DOHH2 (cell line): ENCODE results near the gene STMND1.

ENCODE experiments used
- H3F3A ChIP-seq: fragments of 200-600 bp; sonication (generic), shearing (Covaris generic); 2 replicates; pipeline ENCODE4 v1.6.0; 2016; ENCODE audit warnings: antibody characterized with exemption, mild to moderate bottlenecking; ENCODE audit not compliant: control insufficient read depth, insufficient read depth
- H3K27ac ChIP-seq: fragments of 200-600 bp; sonication (generic); 2 replicates; pipeline ENCODE4 v1.5.1; 2014; ENCODE audit warnings: low read depth, mild to moderate bottlenecking, low read length, moderate library complexity
- H3K27me3 ChIP-seq: fragments of 200-600 bp; sonication (generic); 2 replicates; pipeline ENCODE4 v1.6.1; 2014; ENCODE audit warnings: mild to moderate bottlenecking, low read length, mixed read lengths; ENCODE audit not compliant: control insufficient read depth
- H3K36me3 ChIP-seq: fragments of 200-600 bp; sonication (generic); 2 replicates; pipeline ENCODE4 v1.6.1; 2014; ENCODE audit warnings: mild to moderate bottlenecking, low read length, moderate library complexity, mixed read lengths; ENCODE audit not compliant: control insufficient read depth
- H3K4me1 ChIP-seq: fragments of 200-600 bp; sonication (generic); 2 replicates; pipeline ENCODE4 v1.6.1; 2014; ENCODE audit warnings: mild to moderate bottlenecking, low read length, mixed read lengths; ENCODE audit not compliant: control insufficient read depth
- H3K4me2 ChIP-seq: fragments of 200-600 bp; sonication (generic); 2 replicates; pipeline ENCODE4 v1.6.0; 2014; ENCODE audit warnings: mild to moderate bottlenecking, low read length, moderate library complexity
- H3K4me3 ChIP-seq: fragments of 200-600 bp; sonication (generic); 2 replicates; pipeline ENCODE4 v1.5.1; 2014; ENCODE audit warnings: mild to moderate bottlenecking, low read length, mixed read lengths
- H3K79me2 ChIP-seq: fragments of 200-600 bp; sonication (generic); 2 replicates; pipeline ENCODE4 v1.6.1; 2014; ENCODE audit warnings: mild to moderate bottlenecking, low read length, mixed read lengths; ENCODE audit not compliant: control insufficient read depth
- H3K9me2 ChIP-seq: fragments of 200-600 bp; sonication (generic); replicated peaks from 2 replicates; pipeline ENCODE4 v1.6.1; 2014; ENCODE audit warnings: mild to moderate bottlenecking, low read length, mixed read lengths; ENCODE audit not compliant: control insufficient read depth
- H3K9me3 ChIP-seq: fragments of 200-600 bp; sonication (generic); 2 replicates; pipeline ENCODE4 v1.6.1; 2014; ENCODE audit warnings: antibody characterized with exemption, low read length, mixed read lengths; ENCODE audit not compliant: control insufficient read depth, insufficient read depth
- H4K20me1 ChIP-seq: fragments of 200-600 bp; sonication (generic); 2 replicates; pipeline ENCODE4 v1.6.0; 2014; ENCODE audit warnings: low read depth, mild to moderate bottlenecking, antibody characterized with exemption, low read length, moderate library complexity; ENCODE audit not compliant: control insufficient read depth, insufficient read depth
- EZH2phosphoT487 ChIP-seq: fragments of 200-600 bp; sonication (generic); IDR thresholded peaks from 2 replicates; pipeline ENCODE4 v1.6.1; 2017; ENCODE audit warnings: borderline replicate concordance, mild to moderate bottlenecking, antibody characterized with exemption, low read length, moderate library complexity, mixed read lengths
- TF ChIP-seq, protein P1 (sequence below): fragments of 200-600 bp; sonication (generic); IDR thresholded peaks from one replicate; pipeline ENCODE4 v1.5.1; 2014; ENCODE audit warnings: antibody characterized with exemption, mild to moderate bottlenecking, low read depth, low read length; ENCODE audit not compliant: poor library complexity, severe bottlenecking

Gene STMND1

DNA sequence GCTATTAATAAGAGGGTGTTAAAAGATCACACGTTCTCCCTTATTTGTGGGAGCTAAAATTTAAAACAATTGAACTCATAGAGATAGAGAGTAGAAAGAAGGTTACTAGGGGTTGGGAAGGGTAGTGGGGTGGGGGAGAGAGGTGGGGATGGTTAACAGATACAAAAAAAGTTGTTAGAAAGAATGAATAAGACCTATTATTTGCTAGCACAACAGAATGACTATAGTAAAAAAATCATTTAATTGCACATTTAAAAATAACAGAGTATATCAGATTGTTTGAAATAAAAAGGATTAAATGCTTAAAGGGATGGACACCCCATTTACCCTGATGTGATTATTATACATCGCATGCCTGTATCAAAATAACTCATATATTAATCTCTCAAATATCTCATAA lies 43.3 kb upstream of the STMND1 start:
- TF ChIP-seq EZH2phosphoT487 = no peak
- Histone ChIP-seq H3K4me3 (no peak overlapping the region), H4K20me1 (no peaks in the 10 kb centered on the region)

DNA sequence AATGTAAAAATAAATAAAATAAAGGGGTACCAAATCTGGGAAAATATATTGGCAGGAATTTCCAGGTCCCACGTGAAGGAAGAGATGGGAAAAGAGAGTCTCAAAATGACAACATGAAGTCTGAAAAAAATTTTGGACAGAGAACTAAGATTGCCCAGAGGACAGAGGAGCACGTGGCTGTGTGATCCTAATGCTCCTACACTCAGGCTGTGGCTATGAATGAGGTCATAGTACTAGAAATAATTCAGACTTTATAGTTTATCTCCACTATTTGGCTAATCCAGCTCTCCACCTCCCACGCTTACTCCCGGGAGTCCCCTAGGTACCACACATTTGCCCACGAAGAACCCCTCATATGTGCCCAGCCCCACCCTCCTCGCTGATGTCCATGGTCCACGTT lies 42.8 kb upstream of the STMND1 start:
- Histone ChIP-seq H3K4me3 (no peak overlapping the region), H4K20me1 (no peaks in the 10 kb centered on the region), H3K79me2 (no peaks in the 10 kb centered on the region), H3F3A (no peaks in the 10 kb centered on the region), H3K9me3 (no peaks in the 10 kb centered on the region), H3K9me2 (no peaks in the 10 kb centered on the region), H3K4me1 (no peaks in the 10 kb centered on the region), H3K27ac (no peak overlapping the region), H3K4me2 (no peak overlapping the region), H3K27me3 (no peaks in the 10 kb centered on the region), H3K36me3 (no peaks in the 10 kb centered on the region)
- TF ChIP-seq EZH2phosphoT487 = no peak
- TF ChIP-seq, protein P1, sequence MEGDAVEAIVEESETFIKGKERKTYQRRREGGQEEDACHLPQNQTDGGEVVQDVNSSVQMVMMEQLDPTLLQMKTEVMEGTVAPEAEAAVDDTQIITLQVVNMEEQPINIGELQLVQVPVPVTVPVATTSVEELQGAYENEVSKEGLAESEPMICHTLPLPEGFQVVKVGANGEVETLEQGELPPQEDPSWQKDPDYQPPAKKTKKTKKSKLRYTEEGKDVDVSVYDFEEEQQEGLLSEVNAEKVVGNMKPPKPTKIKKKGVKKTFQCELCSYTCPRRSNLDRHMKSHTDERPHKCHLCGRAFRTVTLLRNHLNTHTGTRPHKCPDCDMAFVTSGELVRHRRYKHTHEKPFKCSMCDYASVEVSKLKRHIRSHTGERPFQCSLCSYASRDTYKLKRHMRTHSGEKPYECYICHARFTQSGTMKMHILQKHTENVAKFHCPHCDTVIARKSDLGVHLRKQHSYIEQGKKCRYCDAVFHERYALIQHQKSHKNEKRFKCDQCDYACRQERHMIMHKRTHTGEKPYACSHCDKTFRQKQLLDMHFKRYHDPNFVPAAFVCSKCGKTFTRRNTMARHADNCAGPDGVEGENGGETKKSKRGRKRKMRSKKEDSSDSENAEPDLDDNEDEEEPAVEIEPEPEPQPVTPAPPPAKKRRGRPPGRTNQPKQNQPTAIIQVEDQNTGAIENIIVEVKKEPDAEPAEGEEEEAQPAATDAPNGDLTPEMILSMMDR = no peak

More for the DNA sequence above, 43.3 kb upstream of the STMND1 start:
- Histone ChIP-seq H3K9me3 (no peaks in the 10 kb centered on the region), H3K27me3 (no peaks in the 10 kb centered on the region), H3K4me1 (no peaks in the 10 kb centered on the region), H3K36me3 (no peaks in the 10 kb centered on the region), H3F3A (no peaks in the 10 kb centered on the region), H3K79me2 (no peaks in the 10 kb centered on the region), H3K9me2 (no peaks in the 10 kb centered on the region), H3K4me2 (no peak overlapping the region), H3K27ac (no peak overlapping the region)

DNA sequence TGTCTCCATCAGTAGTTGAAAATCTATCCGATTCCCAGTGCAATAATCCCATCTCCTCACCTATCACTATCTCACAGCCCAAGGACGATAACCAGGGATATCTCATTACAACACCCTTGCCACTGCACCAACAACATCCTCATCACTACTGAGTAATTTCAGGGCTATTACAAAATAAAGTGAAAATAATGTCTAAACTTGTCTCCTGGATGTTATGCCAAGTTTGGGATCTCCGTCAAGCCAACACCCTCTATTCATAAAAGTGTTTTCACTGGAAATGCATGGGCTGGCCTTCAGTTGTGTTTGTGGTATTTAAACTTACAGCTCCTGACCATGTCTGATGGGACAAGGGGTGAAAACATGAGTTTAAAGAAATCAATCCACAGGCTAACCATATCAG lies 42.0 kb upstream of the STMND1 start:
- Histone ChIP-seq H3K4me1 (no peaks in the 10 kb centered on the region), H3K9me3 (no peaks in the 10 kb centered on the region), H3K27ac (no peak overlapping the region), H4K20me1 (no peaks in the 10 kb centered on the region), H3K27me3 (no peaks in the 10 kb centered on the region), H3K9me2 (no peaks in the 10 kb centered on the region), H3K36me3 (no peaks in the 10 kb centered on the region), H3K4me3 (no peak overlapping the region), H3F3A (no peaks in the 10 kb centered on the region), H3K79me2 (no peaks in the 10 kb centered on the region), H3K4me2 (no peak overlapping the region)
- TF ChIP-seq, protein P1 = no peak
- no peak for TF ChIP-seq EZH2phosphoT487

DNA sequence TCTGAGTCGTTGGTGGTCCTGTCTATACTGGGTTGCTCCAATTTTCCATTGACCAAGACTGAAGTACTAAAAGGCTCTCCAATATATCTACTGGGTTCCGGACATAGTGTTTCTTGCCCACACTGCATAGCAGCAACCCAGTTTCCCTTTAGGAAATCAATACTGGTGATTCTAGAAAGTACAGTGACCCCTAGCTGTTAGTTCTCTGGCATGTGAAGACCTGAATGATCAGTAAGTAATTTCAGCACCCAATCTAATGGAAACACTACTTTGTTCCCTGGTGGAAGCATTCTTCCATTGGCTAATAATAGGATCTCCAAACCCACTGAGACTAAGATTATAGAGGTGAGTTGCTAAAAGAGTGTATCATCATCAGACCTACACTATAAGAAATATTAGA lies 40.8 kb upstream of the STMND1 start:
- Histone ChIP-seq H3K4me1 (no peaks in the 10 kb centered on the region), H3F3A (no peaks in the 10 kb centered on the region), H3K9me3 (no peaks in the 10 kb centered on the region), H4K20me1 (no peaks in the 10 kb centered on the region), H3K27ac (no peak overlapping the region), H3K4me3 (no peak overlapping the region), H3K79me2 (no peaks in the 10 kb centered on the region), H3K9me2 (no peaks in the 10 kb centered on the region), H3K4me2 (no peak overlapping the region), H3K36me3 (no peaks in the 10 kb centered on the region), H3K27me3 (no peaks in the 10 kb centered on the region)
- TF ChIP-seq, protein P1 = no peak
- no peak for TF ChIP-seq EZH2phosphoT487
